HG03439 (cell line): ENCODE results near the gene TPCN2.

Experiments used
- ATAC-seq: cut with Tn5 transposase; IDR thresholded peaks from one replicate; pipeline ENCODE4 v1.9.1; 2021; ENCODE audit warnings: mild to moderate bottlenecking, moderate library complexity; ENCODE audit not compliant: unreplicated experiment

The TPCN2 gene

GRCh38 chr11:69159150-69159852, 110.6 kb downstream of the TPCN2 start:
- no peak for ATAC-seq

DNA sequence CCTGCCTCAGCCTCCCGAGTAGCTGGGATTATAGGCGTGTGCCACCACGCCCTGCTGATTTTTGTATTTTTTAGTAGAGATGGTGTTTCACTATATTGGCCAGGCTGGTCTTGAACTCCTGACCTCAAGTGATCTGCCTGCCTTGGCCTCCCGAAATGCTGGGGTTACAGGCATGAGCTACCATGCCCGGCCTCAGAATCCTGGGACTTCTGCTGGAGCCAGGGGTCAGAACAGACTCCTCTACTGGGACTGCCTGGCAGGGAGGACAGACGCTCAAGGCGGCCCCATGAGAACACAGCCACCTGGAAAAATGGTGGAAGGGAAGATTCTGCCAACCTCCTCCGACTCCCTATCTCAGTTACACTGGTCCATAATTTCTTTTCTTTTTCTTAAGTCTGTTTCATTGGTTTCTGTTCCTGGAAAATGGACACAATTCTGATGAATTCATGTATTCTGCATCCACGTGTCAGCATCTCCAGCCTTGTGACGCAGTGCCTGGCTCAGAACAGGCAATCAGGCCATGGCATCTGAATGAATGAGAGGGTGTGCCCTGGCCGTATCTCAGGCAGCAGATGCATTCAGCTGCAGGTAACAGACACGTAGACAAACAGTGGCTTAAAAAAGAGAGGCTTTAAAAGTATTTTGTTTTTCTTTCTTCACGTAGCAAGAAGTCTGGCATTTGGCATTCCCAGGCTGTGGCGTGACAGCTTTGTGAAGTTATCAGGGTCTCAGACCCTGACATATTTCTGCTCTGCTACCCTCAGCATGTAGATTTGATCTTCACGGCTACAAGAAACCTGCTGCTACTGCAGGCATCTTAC, 111.8 kb downstream of the TPCN2 start:
- no peak for ATAC-seq

DNA sequence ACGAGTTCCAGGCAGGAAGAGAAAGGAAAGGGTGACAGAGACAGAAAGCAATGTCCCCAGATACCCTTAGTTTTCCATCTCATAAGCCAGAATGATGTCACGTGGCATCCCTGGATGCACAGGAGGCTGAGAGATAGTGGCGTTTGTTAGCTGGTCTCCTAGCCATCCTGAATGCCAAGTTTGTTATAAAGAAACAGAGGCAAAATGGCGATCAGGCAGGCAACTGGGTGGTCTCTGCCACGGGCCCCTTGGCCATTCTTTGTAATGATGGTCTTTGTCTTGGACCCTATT, 112.3 kb downstream of the TPCN2 start:
- ATAC-seq = no peak

DNA sequence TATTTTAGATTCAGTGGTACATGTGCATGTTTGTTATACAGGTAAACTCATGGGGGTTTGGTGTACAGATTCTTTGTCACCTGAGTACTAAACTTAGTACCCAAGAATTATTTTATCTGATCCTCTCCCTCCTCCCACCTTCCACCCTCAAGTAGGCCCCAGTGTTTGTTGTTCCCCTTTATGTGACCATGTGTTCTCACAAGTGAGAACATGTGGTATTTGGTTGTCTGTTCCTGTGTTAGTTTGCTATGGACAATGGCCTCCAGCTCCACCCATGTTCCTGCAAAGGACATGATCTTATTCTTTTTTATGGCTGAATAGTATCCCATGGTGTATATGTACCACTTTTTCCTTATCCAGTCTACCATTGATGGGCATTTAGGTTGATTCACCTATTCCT, 113.8 kb downstream of the TPCN2 start:
- no peak for ATAC-seq

- no peak for ATAC-seq
Measured at GRCh38 chr11:69163842-69164241, 115.1 kb downstream of the TPCN2 start.

DNA sequence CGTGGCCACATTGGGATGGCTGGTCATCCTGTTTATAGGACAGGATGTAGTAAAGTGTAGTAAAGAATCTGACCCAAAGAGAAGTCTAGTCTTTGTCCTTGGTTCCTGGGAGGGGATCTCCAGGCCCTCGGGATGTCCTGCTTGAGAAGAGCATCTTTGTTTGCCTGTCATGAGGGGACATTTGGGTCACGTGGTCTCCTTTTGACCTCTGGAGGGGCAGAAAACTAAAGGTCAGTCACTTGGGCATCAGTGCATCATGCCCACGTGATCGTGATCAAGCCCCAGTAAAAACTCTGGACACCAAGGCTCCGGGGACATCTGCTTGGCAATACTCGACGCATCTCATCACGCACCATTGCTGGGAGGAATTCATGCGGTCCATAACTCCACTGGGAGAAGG, 116.1 kb downstream of the TPCN2 start:
- ATAC-seq = no peak

DNA sequence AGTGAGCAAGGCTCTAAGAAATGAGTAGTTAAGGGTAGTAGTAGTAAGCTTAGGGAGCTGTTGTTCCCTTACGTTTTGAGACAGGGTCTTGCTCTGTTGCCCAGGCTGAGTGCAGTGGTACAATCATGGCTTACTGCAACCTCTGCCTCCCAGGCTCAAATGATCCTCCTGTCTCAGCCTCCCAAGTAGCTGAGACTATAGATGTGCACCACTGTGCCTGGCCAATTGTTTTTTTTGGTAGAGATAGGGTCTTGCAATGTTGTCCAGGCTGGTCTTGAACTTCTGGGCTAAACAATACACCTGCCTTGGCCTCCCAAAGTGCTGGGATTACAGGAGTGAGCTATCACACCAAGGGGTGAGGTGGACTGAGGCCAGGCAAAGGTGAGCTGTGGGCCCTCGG, 117.0 kb downstream of the TPCN2 start:
- no peak for ATAC-seq

GRCh38 chr11:69166218-69167115, 117.7 kb downstream of the TPCN2 start:
- ATAC-seq = peak; percentile 95

GRCh38 chr11:69167130-69167915, 118.6 kb downstream of the TPCN2 start:
- ATAC-seq = no peak

DNA sequence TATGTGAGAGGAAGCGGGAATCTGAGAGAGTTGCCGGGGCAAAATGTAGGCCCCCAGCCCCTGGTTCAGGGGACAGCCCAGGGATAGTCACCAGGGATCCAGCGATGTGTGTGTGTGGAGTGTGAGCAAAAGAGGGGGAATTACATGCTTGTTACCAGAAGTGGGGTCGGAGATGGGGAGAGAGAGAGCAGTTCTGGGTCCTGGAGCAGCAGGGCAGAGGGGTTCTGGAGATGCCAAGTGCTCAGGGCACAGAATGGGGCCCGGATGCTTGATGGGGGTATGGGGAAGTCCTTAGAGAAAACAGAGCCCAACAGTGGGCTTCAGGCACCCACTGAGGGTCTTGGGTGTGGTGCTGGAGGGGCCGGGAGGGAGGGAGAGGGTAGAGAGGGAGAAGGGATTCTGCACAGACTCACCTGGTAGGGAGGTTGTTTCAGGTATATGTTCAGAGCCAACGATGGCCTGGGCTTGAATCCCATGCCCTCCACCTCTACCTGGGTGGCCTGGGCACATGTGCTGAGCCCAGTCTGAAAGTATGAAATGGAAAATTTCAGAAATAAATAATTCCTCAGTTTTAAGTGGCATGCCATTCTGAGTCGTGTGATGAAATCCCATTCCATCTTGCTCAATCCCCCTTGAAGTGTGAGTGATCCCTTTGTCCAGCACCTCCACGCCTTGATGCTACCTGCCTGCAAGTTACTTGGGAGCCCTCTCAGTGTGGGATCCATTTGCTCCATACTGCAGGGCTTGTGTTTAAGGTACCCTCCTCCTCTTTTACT, 119.4 kb downstream of the TPCN2 start:
- ATAC-seq = no peak

DNA sequence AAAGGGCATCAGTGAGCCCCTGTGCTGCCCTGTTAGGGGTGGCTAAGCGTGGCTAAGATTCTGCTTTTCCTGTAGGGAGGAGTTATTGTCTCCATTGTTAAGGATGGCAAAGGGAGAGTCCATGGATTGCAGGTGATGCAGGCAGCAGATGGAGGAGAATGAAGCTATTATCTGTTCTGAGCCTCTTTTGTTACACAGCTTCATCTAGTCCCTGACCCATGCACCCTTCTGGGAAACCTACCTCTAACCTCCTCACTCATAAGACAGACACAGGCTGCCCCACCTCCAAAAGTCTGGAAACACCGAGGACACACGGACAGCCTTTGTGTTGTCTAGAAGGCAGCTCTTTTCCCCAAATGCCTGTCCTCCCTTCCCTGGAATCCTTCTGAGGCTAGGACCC, 120.7 kb downstream of the TPCN2 start:
- ATAC-seq = no peak

DNA sequence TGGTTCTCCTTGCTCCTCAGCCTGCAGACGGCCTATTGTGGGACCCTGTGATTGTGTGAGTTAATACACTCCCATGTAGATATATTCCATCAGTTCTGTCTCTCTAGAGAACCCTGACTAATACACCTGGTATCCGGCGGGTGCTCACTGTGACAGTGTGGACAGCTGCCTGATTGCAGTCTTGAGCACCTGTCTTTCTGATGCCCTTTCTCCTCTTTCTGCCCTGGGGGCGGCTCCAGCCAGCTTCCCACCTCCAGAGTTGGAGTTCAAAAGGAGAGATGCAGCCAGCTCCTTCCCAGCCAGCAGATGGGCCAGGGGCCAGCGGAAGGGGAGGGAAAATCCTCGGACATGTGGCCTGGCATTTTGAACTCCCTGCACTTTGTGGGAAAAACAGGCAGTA, 122.0 kb downstream of the TPCN2 start:
- ATAC-seq = no peak

- no peak for ATAC-seq
Measured at GRCh38 chr11:69171476-69172240, 122.9 kb downstream of the TPCN2 start.

DNA sequence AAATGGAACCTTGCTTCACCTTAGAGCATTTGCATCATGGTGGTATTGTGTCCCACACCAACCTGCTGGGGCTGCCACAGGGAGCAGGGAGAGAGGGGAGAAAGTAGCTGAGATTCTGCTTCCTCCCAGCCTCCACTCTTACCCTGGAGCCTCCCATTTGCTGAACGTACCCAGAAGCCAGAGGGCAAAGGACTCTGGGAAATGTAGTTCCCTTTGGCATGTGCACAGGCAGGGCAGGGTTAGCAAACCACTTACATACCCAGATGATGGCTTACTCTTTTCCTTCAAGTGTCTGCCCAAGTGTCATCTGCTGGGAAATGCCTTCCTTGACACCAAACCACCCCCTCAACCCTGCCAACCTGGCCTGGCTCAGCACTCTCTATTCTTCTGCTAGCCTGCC, 123.9 kb downstream of the TPCN2 start:
- ATAC-seq = no peak

DNA sequence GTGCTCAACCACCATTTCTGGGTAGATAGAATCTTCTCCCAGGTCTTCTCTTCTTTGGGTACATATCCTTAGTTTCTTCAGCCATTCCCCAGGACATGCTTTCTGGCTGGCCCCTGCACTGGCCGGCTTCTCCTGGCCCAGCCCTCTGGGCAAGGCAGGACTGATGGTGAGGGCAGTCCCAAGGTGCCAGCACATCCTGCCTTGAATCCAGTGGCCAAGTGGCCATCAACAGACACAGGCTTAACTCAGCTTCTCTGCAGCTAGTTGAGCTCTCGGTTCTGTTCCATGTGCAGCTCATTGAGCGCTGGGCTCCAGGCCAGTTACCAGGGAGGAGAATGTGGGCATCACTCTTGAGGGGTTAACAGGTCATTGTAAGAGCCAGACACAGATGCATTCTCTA, 124.6 kb downstream of the TPCN2 start:
- no peak for ATAC-seq

DNA sequence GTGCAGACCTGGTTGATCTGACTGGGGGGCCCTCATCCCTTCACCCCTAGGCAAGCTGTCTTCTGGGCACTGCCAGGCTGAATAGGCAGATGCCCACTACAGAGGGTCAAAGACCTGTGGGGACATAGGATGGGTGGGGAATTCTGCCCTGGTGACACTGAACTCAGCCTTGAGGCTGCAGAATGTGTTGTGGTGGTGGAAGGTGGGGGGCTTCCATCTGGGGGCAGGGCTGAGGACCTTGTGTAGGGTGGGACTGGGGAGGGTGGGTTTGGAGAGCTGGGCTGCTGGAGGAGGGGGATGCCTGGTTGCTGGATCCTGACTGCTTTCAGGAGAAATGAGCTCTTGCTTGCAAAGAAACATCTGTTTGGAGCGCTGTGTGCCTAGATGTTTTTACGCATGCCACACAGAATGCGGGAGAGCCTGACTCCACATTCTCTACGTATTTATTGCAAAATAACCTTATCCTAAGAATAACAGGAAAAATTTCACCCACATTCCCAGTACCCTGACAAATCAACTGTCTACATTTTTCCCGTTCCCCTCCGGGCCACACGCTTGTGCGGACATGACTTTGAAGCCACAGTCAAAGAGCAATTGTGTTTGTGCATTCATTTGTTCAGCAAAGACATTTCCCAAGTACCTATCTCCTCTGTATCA, 125.3 kb downstream of the TPCN2 start:
- ATAC-seq = no peak

DNA sequence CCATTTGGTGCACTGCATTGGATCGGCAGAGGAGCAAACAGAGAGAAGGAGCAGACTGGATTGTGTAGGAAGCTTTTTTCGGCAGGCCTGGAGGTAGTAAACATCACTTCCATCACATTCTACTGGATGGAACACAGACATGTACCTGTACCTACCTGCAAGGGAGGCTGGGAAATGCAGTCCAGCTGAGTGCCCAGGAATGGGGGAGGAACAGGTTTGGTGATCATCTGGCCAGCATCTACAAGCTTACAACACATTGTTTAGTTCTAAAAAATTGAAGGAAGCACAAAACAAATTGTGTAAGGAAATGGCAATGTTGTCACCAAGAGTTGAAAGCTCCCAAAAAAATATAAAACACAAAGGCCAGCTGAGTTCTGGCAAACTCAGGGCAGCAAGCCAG, 126.1 kb downstream of the TPCN2 start:
- no peak for ATAC-seq

- ATAC-seq = no peak
Measured at GRCh38 chr11:69178819-69179482, 130.2 kb downstream of the TPCN2 start.
